ENCODE results near the gene C9orf40.

GRCh38 chr9:74960561-74960960 lies 7.8 kb upstream of the C9orf40 start:
- TF ChIP-seq CTCF (IDR thresholded peaks at IDR 0.05; ENCODE audit: low read length) (no peak), EZH2 (optimal IDR thresholded peaks at IDR 0.05; ENCODE audit: low read depth, low read length) (no peak)
